ENCODE measurements around the gene HELZ2. TPM values are rescaled to one million over a fixed set of nuclear protein-coding genes. Genes with fewer than 3 reads are reported as not detected.

Gene HELZ2
- total RNA-seq, 1 donor from 2014 or later: 55.4 TPM

DNA sequence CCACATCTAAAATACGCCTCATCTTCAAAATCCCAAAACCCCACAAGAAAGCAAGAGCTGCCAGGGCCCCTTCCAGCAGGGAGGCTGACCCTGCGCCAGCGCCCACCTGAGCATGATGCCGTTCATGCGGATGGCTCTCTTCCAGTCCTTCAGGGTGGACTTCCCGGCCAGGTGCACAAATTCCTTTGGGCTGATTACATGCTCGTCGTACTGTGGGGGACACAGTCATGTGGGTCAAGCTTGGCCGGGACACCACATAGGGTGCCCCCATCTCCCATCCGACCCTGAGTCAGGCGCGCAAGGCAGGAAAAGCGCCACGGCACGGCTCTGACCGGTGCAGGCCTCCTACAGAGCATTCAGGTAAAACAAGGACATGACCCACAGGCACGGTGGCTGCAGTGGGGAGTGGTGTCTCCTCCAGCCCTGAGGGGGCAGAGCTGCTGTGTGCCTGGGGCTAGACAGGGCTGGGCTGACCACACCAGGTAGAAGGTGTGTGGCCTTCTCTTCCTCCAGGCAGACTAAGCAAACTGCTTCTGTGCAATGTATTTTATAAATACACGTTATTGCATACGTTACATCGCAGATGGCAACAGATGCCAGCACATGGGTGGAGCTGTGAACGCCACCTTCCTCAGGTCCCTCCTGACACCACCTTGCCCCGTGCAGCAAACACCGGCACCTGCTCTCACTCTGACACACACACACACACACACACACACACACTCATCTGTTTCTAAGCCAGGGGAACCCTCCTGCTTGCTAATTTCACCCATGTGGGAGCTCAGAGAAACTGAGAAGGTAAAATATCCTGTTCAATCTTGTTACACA lies 23.8 kb upstream of the HELZ2 start:
- DNase-seq (ENCODE audit: low read depth): no peak

DNA sequence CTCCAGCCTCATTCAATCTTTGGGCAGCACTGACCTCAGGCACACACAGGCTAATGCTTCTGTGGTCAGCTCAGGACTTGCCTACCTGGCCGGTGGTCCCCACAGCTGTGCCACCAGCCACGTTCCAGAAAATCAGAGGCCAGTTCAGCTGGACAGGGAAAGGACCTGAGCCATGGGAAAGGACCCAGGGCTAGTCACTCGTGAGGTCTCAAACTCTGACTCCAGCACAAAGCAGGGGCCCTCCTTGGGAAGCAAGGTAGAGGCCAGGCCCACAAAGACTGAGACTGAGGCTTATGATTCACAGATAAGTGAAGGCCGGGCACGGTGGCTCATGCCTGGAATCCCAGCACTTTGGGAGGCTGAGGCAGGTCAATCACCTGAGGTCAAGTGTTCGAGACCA lies 22.4 kb upstream of the HELZ2 start:
- no peak for DNase-seq (ENCODE audit: low read depth)

DNA sequence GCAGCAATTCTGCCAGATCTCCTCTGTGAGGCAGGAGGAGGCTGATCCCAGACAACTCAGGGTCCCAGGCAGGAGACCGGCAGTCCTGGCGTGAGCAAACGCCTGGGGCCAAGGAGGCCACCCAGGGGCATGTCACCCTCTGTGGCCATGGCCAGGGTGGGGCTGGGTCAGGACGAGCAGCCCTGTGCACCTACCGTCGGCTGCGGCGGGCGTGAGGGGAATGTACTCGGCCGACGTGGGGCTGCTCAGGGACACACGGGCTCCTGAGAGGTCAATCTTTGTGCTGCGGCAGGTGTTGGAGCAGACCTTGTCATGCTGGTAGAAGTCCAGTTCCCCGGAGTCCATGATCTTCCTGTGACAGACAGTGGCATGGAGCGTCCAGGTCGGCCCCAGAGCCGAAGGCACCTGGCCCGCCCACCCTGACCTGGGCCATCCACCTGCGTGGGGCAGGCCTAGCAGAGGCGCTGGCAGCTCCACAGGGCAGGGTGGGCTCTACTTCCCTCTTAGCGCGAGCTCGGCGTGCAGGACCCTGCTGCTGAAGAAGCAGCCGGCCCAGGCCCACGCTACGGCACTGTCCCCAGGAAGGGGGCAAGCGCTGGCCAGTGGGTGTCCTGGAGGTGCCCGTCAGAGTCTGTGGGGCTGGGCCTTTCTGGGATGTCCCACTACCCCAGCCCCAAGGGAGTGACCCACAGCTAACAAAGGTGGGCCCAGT lies 21.5 kb upstream of the HELZ2 start:
- no peak for DNase-seq (ENCODE audit: low read depth)

DNA sequence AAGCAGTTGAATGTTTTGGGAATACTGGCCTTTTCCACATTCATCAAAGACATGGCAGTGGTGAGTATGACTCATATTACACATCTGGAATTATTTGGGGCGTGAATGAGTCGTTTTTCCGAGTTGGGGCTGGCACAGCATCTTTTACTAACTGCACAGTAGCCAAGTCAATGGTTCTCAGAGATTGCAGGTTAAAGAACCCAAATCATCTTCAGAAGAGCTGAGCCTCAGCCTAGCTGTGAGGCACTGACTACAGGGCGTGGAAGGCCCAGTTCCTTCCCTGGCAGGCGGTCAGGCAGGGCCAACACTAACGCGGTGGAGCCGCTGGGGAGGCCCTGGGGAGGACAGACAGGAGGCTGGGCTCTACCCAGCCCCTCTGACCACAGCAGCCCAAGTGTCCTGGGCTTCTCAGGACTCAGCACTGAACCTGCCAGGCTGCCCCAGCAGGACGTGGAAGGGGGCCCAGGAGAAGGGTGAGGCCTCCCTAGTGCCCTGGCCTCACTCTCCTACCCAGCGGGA lies 20.1 kb upstream of the HELZ2 start:
- DNase-seq (ENCODE audit: low read depth): no peak

DNA sequence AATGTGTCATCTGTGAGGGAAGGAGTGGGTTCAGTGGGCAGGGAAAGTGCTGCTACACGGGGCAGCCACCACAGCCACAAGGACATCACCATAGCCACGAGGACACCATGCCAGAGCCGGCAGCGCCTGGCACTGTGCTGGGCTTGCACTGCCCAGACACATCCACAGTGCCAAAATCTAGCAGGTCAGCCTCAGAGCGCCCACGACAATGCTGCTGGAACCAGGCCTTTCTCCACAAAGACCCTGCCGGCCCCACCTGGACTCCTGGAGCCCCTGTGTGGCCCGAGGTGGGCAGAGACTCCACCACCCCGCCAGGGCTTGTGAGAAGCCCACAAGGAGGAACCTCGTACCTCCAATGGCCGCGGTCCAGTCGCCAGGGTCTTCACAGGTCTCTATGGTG lies 18.6 kb upstream of the HELZ2 start:
- DNase-seq (ENCODE audit: low read depth): no peak

DNA sequence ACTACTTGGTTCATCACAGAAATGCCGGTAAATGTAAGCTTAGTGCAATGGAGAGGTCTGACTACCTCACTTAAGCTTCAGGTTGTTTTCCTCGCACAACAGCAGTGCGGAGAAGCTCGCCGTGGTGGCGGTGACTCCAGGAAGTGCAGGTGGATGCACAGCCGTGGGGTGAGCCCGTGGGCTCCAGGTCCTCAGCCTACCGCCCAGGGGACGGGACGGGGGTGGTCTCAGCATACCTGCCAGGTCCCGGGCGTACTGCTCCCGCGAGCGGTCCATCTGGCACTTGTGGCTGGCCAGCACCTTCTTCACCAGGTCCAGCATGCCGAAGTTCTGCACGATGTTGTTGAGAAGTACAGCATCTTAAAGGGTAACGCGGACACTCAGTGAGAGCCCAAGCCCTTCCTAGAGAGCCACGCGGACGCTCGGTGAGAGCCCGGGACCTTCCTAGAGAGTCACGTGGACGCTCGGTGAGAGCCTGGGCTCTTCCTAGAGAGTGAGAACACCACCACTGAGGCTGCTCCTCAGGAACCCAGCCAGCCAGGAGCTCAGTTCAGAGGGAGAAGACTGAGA lies 17.8 kb upstream of the HELZ2 start:
- no peak for DNase-seq (ENCODE audit: low read depth)

DNA sequence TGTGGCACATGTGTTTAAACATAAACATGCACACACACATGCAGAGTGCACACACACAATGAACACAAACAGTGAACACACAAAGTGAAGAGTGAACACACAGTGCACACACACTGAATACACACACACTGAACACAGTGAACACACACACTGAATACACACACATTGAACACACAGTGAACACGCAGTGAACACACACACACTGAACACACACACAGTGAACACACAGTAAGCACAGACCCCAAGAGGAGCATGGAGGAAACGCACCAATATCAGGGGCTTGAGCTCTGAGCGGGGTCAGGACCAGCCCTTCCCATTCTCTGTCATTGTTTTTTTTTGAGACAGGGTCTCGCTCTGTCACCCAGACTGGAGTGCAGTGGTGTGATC lies 17.1 kb upstream of the HELZ2 start:
- no peak for DNase-seq (ENCODE audit: low read depth)

DNA sequence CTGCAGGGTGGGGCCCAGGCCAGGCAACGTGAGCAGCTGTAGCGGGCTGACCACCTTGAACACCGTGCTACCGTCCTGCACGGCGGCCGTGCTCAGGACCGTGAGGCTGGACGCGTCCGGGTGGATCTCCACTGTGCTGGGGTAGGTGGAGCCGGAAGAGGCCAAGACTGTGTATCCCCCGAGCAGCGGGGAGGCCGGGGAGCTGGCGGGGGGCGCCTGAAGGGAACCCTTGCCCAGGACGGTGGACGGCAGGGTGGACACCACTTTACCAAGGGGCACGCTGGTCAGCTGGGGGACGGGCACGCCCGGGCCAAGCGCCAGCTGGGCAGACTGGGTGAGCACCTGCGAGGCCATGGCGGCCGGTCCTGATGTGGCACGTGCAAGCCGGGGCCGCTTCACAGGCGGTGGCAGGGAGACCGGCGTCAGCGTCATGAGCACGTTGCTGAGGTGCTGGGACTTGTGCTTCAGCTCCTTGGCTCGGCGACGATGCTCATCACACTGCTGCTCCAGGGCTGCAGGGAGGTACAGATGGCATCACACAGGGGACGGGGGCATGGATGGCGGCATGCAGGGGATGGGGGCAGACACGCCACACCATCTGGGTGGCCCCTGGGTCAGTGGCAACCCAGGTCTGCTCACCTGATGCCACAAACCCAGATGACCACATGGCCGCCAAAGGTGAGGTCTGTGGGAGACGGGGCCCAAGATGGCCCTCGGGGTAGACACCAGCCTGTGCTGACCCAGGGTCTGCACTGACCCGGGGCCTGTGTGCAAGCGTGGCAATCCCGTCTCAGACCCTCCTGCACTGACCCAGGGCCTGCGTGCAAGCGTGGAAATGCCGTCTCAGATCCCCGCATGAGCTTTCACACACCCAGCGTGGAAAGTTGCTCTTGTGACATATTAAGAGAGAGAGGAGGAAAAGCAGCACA lies 16.4 kb upstream of the HELZ2 start:
- no peak for DNase-seq (ENCODE audit: low read depth)

DNA sequence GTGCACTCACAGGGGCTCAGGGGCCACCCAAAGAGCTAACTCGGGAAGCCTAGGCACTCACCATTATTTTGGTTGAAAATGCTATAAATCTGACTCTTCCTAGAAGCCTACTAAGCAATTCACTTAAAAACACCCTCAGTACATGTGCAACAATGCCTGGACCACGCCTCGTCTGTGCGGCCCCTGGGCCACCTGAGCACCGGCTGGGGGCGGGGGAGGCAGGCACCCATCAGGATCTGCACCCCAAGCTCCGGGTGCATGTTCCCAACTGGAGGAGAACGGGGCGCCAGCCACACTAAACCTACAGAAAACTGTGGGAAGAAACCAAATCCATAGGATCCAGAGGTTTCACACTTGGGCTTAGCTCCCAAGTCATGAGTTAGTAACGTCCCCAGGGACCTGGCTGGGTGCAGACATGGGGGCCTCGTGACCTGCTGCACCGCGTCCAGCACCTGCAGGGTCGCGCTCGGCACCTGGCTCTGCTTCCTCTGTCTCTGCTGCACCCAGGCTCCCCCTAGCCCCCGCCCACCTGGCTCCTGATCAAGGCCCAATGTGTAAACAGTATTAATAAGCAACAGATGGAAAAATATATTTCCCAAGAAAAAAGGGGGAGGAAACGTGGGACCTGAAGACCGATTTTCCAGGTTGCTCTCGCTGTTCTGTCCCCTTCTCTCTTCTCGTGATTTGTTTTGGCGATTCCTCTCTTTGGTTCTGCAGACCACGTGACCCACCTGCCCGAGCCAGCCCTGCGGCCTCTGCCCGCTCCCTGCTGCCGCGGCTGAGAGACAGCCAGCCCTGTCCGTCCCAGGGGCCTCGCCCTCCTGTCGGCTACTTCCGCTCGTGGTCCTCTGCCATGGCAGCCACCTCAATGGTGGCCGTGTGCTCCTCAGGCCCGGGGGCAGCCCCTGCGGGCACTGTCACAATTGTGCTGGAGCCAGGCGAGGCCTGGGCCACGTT lies 15.5 kb upstream of the HELZ2 start:
- no peak for DNase-seq (ENCODE audit: low read depth)

DNA sequence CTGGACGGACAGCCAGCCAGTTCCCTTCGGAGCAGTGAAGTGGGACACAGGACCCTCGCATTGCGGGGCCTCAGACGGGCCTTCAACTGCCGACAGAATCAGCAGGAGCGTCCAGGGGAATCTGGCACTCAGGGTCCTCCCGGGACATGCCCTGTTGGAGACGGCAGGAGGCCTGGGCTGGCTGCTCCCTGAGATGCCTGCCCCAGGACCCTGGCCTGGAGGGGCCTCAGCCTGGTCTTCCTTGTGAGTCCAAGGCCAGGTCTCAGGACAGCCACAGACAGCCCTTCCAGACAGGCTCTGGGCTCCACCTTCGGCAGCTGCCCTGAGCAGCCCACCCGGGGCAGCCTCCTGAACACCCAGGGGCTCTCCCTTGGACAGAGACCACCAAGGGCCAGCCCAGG lies 14.6 kb upstream of the HELZ2 start:
- DNase-seq (ENCODE audit: low read depth): no peak

DNA sequence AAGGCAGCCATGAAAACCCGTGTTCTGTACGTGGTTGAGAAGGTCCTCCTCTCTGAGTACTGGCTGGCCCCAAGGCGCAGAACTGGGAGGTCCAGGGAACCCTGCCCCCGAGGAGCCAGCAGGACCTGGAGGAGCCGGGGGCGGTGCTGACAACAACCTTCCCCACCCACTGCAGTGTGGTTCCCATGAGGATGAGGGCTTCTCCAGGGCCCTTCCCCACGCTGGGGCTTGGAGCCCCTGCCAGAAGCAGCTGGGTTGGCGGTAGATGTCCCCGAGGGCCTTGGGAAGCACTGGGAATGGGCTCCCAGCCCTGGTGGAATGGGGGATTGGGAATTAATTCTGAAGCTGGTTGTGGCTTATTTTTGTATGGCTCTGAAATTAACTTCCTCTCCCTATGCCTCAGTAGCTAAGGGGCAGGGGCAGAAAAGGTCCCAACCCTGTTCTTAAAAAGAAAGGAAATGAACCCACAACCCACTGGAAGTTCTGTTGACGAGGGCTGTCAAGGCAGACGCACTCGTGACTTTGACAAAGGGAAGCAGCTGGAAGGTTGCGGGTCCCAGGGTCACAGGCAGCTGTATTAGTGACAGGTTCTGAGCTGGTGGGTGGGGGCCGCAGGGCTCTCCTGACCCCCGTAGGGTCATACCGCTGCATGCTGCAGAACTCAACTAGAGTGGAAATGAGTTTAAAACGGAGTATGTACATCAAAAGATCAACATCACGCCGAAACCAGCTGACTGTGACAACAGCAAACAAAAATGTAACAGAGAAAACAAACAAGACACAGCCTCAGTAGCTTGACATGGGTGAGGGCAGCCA lies 13.9 kb upstream of the HELZ2 start:
- DNase-seq (ENCODE audit: low read depth): no peak

DNA sequence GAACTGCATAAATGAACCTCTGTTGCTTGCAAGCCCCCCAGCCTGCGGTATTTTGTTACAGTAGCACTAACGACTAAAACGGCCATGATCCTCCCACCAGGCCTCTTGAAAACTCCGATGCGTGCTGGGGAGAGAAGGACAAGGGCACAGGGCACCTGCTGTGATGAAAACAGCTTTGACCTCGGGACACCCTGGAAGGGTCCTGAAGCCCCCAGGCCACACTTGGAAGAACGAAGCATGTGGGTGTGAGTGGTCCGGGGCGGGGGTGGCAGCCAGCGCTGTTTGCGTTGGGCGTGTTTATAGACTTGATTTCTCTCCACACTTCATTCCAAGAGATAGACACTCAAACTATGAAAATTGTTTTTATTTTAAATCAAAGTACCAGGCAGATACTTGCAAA lies 13.2 kb upstream of the HELZ2 start:
- no peak for DNase-seq (ENCODE audit: low read depth)

DNA sequence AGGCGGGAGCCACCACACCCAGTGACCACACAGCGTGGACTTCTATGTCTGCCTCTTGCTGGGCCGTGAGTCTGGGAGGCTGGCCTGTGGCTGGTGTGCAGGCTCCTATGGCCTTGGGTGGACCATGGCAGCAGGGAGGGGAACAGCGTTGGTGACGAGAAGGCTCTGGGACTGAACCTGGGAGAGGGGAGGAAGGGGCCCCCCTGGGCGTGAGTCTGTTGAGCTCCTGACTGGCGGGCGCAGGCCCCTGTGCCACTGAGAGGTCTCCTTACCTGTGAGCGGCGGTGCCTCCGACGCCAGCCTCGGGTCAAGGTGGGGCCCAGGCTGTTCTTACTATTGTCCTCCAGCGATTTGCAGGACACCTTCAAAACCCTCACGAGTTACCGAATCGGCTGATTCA lies 12.8 kb upstream of the HELZ2 start:
- no peak for DNase-seq (ENCODE audit: low read depth)

DNA sequence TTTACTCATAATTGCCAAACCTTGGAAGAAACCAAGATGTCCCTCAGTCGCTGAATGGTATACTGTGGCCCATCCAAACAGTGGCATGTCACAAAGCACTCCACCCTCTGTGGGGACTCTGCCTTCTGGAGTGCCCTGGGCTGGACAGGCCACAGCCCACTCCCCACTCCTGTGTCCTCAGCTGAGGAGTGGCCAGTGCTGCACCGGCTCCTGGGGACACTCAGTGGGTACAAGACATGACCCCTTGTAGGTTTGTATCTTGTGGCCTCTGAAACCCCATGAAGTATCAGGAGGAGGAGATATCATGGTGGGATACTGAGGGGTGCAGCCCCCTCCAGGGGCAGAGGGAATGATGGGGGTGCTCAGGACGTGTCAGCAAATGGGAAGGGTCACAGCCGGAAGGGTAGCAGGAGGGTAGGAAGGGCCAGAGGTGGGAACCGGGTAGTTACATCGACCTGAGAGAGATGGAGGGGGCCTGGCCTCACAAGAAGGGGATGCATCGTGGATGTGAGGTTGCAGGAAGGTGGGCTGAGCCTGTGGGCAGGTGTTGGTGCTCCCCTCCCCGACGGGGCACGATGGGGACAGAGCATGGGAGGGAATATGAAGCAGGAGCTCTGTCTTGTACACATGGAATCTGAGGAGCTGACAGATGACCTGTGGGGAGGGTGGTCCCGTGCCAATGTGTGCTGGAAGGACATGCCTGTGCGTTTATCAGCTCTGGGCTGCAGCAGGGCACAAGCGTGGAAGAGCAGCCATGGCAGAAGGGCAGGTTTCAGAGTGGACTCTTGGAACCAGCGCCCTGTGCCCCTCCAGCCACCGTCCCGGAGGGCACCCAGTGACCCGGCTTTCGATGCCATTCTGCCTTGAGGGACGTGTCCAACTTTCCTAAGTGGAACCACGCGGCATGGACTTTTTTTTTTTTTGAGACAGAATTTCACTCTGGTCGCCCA lies 11.9 kb upstream of the HELZ2 start:
- no peak for DNase-seq (ENCODE audit: low read depth)

DNA sequence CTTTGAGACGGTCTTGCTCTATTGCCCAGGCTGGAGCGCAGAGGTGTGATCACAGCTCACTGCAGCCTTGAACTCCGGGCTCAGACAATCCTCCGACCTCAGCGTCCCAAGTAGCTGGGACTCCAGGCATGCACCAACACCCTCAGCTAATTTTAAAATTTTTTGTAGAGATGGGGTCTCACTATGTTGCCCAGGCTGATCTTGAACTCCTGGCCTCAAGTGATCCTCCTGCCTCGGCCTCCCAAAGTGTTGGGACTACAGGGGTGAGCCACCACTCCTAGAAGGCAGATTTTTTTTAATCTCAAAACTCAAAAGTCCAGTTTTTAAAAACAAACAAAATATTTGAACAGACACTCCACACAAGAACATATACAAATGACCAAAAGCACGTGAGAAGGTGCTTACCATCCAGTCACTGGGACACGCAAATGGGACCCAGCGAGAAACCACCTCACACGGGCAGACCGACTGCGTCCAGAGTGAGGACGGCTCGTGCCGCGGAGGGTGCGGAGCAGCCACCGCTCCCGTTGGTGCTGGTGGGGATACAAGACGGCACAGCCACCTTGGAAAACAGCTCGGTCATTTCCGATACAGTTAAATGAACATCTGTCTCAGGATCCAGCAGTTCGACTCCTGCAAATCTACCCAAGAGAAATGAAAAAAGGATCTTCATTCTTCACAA lies 8.5 kb upstream of the HELZ2 start:
- DNase-seq (ENCODE audit: low read depth): no peak

DNA sequence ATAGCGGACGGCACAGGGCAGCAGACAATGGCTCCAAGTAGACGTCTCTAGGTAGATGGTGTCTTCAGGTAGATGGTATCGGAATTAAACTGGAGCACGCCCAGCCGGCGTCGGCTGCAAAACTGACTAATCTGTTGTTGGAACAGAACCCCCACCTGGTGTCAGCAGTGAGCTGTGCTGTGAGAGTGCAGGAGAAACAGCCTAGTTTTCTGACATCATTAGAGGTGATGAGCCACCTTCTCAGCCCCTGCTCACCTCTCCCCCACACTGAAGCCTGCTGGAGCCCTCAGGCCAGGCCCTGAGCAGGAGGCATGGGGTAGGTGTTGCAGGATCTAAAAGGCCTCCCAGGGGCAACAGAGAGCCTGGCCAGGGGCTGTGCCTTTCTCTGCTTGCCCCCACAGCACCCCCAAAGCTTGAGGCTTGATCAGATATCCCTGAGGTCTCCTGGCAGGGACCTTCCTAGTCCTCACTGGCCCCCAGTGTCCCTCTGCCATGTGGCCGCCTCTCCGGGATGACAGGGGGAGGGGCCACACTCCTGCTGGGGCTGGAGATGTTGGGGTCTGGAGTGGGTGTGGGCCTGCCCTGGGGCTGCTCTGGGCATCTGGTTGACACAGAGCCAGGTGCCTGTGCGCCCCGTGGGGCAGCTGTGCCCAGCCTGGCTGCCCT lies 6.9 kb upstream of the HELZ2 start:
- DNase-seq (ENCODE audit: low read depth): peak; percentile 68

DNA sequence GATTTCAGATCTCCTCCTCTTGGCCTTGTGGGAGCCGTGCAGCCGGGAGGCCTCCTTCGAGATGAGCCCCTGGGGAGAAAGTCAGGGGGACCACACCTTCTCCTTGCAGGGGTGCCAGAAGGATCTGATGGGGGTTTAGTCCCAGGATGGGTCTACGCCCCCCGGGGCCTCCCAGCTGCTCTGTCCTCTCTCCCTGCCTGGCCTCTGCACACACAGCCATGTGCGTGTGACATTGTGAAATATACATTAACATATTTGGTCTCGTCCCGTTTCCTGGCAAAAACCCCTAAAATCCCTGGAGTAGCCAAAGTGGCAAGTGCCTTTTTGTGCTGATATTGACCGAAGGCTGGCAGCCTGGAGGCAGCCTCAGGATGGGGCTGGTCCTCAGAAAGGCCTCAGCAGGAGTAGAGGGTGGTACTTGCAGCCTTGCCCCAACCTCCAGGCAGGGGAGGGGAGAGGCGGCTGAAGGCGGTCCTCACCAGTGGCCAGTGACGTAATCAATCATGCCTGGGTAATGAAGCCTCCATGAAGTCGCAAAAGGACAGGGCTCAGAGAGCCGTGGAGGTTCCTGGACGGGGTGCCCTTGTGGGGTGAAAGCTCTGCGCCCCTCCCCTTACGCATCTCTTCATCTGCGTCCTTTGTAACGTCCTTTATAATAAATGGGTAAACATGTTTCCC lies 5.1 kb upstream of the HELZ2 start:
- DNase-seq (ENCODE audit: low read depth): no peak
